ENCODE measurements around the gene WDR37. TPM values are rescaled to one million over a fixed set of nuclear protein-coding genes. Genes with fewer than 3 reads are reported as not detected.
A peak's percentile ranks its signal among the peaks of the same experiment; 100 is the strongest.
"Not testable (repeated sequence)": the region's sequence is repeated elsewhere in the genome, so short reads cannot be mapped to it uniquely, and the experiment has no call there.

WDR37 gene
- total RNA-seq, 2 donors from 2014 or later = 18.1 to 18.7 TPM

- H3K36me3 Mint-ChIP-seq (ENCODE audit: insufficient read depth in 2 of 2) = peaks cover 15 to 41% of the 10 kb centered on the region in 2 donors
- DNase-seq (no peak), ATAC-seq (replicated peaks in 1 of 2) (no peak)
- peaks cover 45% of the 10 kb centered on the region for H3K4me1 Mint-ChIP-seq (ENCODE audit: low read depth)
- no peak overlapping the region for H3K27ac Mint-ChIP-seq
- H3K9me3 Mint-ChIP-seq = no peaks in the 10 kb centered on the region
- no peak overlapping the region for H3K4me3 Mint-ChIP-seq
- H3K27me3 Mint-ChIP-seq (ENCODE audit: low read depth) = no peaks in the 10 kb centered on the region
These were observed 48.8 kb downstream of the WDR37 start for GRCh38 chr10:1104971-1105370.

GRCh38 chr10:1107004-1107403, 50.8 kb downstream of the WDR37 start:
- no peak for ATAC-seq (replicated peaks in 1 of 2)
- DNase-seq = no peak
- no peak overlapping the region for H3K4me3 Mint-ChIP-seq
- H3K9me3 Mint-ChIP-seq = no peaks in the 10 kb centered on the region
- no peak overlapping the region for H3K27ac Mint-ChIP-seq
- H3K27me3 Mint-ChIP-seq (ENCODE audit: low read depth) = no peaks in the 10 kb centered on the region
- H3K4me1 Mint-ChIP-seq (ENCODE audit: low read depth) = peaks cover 53% of the 10 kb centered on the region
- H3K36me3 Mint-ChIP-seq (ENCODE audit: insufficient read depth in 2 of 2) = peaks cover 16 to 45% of the 10 kb centered on the region in 2 donors

- H3K9me3 Mint-ChIP-seq = no peaks in the 10 kb centered on the region
- no peak overlapping the region for H3K4me3 Mint-ChIP-seq
- DNase-seq = no peak
- ATAC-seq (replicated peaks in 1 of 2) = no peak
- H3K27me3 Mint-ChIP-seq (ENCODE audit: low read depth) = no peaks in the 10 kb centered on the region
- peaks cover 20 to 47% of the 10 kb centered on the region in 2 donors for H3K36me3 Mint-ChIP-seq (ENCODE audit: insufficient read depth in 2 of 2)
- peaks cover 47% of the 10 kb centered on the region for H3K4me1 Mint-ChIP-seq (ENCODE audit: low read depth)
- H3K27ac Mint-ChIP-seq = no peak overlapping the region
These were observed 51.5 kb downstream of the WDR37 start for GRCh38 chr10:1107679-1108078.

- peak; percentile 94 to 97 for ATAC-seq (replicated peaks in 1 of 2)
- H3K36me3 Mint-ChIP-seq (ENCODE audit: insufficient read depth in 2 of 2) = peaks cover 23 to 44% of the 10 kb centered on the region in 2 donors
- H3K4me3 Mint-ChIP-seq = peak overlapping the region; percentile 53 to 68
These were observed 53.8 kb downstream of the WDR37 start for GRCh38 chr10:1109795-1110673.

GRCh38 chr10:1110674-1111119, 54.5 kb downstream of the WDR37 start:
- H3K9me3 Mint-ChIP-seq = no peaks in the 10 kb centered on the region
- H3K27ac Mint-ChIP-seq = peak overlapping the region; percentile 72
- peaks cover 44% of the 10 kb centered on the region for H3K4me1 Mint-ChIP-seq (ENCODE audit: low read depth)
- peak overlapping the region; percentile 53 to 68 for H3K4me3 Mint-ChIP-seq
- DNase-seq (no peak), ATAC-seq (replicated peaks in 1 of 2) (no peak)
- no peaks in the 10 kb centered on the region for H3K27me3 Mint-ChIP-seq (ENCODE audit: low read depth)
- peaks cover 23 to 47% of the 10 kb centered on the region in 2 donors for H3K36me3 Mint-ChIP-seq (ENCODE audit: insufficient read depth in 2 of 2)

More at GRCh38 chr10:1109795-1110673, 53.8 kb downstream of the WDR37 start:
- Mint-ChIP-seq H3K9me3 (no peaks in the 10 kb centered on the region), H3K27me3 (ENCODE audit: low read depth) (no peaks in the 10 kb centered on the region), H3K27ac (peak overlapping the region; percentile 5), H3K4me1 (ENCODE audit: low read depth) (peaks cover 44% of the 10 kb centered on the region)
- DNase-seq = peak; percentile 80 to 83

DNA sequence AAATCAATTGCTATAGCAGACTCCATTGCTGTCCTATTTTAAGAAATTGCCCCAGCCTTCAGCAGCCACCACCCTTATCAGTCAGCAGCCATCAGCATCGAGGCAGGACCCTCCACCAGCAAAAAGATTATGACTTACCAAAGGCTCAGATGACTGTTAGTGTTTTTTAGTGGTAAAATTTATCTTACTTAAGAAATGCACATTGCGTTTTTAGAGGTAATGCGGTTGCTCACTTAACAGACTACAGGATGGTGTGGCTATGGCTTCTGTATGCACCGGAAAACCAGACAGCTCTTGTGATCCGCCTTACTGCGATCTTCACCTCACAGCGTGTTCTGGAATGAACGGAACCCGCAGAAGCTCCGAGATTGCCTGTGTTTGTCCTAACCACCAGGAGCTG, 58.1 kb downstream of the WDR37 start:
- Mint-ChIP-seq H3K27ac (no peak overlapping the region), H3K36me3 (ENCODE audit: insufficient read depth in 2 of 2) (peaks cover 21 to 53% of the 10 kb centered on the region in 2 donors), H3K4me1 (ENCODE audit: low read depth) (peaks cover 45% of the 10 kb centered on the region), H3K4me3 (no peak overlapping the region), H3K27me3 (ENCODE audit: low read depth) (no peaks in the 10 kb centered on the region), H3K9me3 (no peaks in the 10 kb centered on the region)
- no peak for ATAC-seq (replicated peaks in 1 of 2)
- no peak for DNase-seq

GRCh38 chr10:1114719-1115606, 58.8 kb downstream of the WDR37 start:
- no peaks in the 10 kb centered on the region for H3K9me3 Mint-ChIP-seq
- DNase-seq (no peak), ATAC-seq (replicated peaks in 1 of 2) (no peak)
- peaks cover 23 to 56% of the 10 kb centered on the region in 2 donors for H3K36me3 Mint-ChIP-seq (ENCODE audit: insufficient read depth in 2 of 2)
- no peak overlapping the region for H3K4me3 Mint-ChIP-seq
- peaks cover 39% of the 10 kb centered on the region for H3K4me1 Mint-ChIP-seq (ENCODE audit: low read depth)
- no peak overlapping the region for H3K27ac Mint-ChIP-seq
- H3K27me3 Mint-ChIP-seq (ENCODE audit: low read depth) = no peaks in the 10 kb centered on the region

- ATAC-seq (replicated peaks in 1 of 2) = no peak
- no peak for DNase-seq
- no peak overlapping the region for H3K4me3 Mint-ChIP-seq
- no peaks in the 10 kb centered on the region for H3K9me3 Mint-ChIP-seq
- H3K36me3 Mint-ChIP-seq (ENCODE audit: insufficient read depth in 2 of 2) = peaks cover 22 to 55% of the 10 kb centered on the region in 2 donors
- H3K27ac Mint-ChIP-seq = no peak overlapping the region
- H3K27me3 Mint-ChIP-seq (ENCODE audit: low read depth) = no peaks in the 10 kb centered on the region
- H3K4me1 Mint-ChIP-seq (ENCODE audit: low read depth) = peaks cover 33% of the 10 kb centered on the region
These were observed 59.4 kb downstream of the WDR37 start for GRCh38 chr10:1115607-1115955.

- Mint-ChIP-seq H3K27ac (no peak overlapping the region), H3K27me3 (ENCODE audit: low read depth) (no peaks in the 10 kb centered on the region), H3K4me3 (no peak overlapping the region), H3K4me1 (ENCODE audit: low read depth) (peaks cover 28% of the 10 kb centered on the region), H3K36me3 (ENCODE audit: insufficient read depth in 2 of 2) (peaks cover 22 to 52% of the 10 kb centered on the region in 2 donors), H3K9me3 (no peaks in the 10 kb centered on the region)
- no peak for ATAC-seq (replicated peaks in 1 of 2)
- DNase-seq = no peak
These were observed 59.9 kb downstream of the WDR37 start for GRCh38 chr10:1116051-1116450.

DNA sequence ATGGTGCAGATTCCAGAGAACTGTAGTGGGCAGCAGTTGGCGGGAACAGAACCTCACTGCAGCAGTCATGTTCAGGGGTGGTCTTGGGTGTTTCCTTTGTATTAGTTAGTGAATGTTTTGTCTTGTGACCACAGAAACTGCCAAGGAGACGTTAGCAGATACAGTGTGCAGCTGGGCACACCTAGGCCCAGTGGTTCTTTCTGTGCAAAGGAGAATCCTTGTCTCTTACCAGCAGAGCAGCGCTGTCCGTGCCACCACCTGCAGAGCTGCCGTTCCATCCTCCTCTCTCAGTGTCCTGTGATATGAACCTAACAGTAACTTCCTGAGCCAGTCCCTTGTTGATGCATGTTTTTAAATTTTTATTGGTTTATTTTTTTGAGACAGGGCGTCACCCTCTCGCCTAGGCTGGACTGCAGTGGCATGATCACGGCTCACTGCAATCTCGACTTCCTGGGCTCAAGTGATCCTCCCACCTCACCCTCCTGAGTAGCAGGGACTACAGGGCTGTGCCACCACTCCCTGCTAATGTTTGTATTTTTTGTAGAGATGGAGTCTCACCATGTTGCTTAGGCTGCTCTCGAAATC, 60.6 kb downstream of the WDR37 start:
- Mint-ChIP-seq H3K36me3 (ENCODE audit: insufficient read depth in 2 of 2) (peaks cover 20 to 48% of the 10 kb centered on the region in 2 donors), H3K9me3 (no peaks in the 10 kb centered on the region), H3K27me3 (ENCODE audit: low read depth) (no peaks in the 10 kb centered on the region), H3K4me1 (ENCODE audit: low read depth) (peaks cover 21% of the 10 kb centered on the region), H3K4me3 (no peak overlapping the region), H3K27ac (no peak overlapping the region)
- ATAC-seq (replicated peaks in 1 of 2) (no peak), DNase-seq (no peak)

DNA sequence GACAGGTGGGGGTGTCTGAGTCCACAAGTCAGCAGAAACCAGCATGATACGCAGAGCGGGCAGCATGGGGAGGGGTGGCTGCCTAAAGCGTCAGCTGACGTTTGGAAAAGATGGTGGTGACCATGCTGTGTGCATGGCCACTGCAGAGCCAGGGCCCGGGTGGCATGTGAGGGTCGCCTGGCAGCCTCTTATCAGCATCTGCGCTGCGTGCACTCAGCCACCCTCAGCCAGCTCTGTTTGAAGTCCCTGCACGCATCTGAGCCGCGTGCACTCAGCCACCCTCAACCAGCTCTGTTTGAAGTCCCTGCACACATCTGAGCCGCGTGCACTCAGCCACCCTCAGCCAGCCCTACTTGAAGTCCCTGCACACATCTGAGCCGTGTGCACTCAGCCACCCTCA, 61.5 kb downstream of the WDR37 start:
- DNase-seq (no peak), ATAC-seq (replicated peaks in 1 of 2) (no peak)
- Mint-ChIP-seq H3K9me3 (no peaks in the 10 kb centered on the region), H3K27me3 (ENCODE audit: low read depth) (no peaks in the 10 kb centered on the region), H3K36me3 (ENCODE audit: insufficient read depth in 2 of 2) (peaks cover 12 to 46% of the 10 kb centered on the region in 2 donors), H3K4me3 (no peak overlapping the region), H3K4me1 (ENCODE audit: low read depth) (peaks cover 20% of the 10 kb centered on the region), H3K27ac (peak overlapping the region; percentile 64)

DNA sequence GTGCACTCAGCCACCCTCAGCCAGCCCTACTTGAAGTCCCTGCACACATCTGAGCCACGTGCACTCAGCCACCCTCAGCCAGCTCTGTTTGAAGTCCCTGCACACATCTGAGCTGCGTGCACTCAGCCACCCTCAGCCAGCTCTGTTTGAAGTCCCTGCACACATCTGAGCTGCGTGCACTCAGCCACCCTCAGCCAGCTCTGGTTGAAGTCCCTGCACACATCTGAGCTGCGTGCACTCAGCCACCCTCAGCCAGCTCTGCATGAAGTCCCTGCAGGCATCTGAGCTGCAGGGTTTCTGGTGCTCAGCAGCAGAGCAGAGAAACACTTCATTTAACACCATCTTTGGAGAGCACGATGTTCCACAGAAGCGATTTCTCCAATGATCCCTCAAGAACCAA, 62.1 kb downstream of the WDR37 start:
- not testable (repeated sequence) for DNase-seq; H3K4me3 Mint-ChIP-seq; H3K9me3 Mint-ChIP-seq; ATAC-seq (replicated peaks in 1 of 2); H3K27ac Mint-ChIP-seq; H3K27me3 Mint-ChIP-seq (ENCODE audit: low read depth)
- peaks cover 23% of the 10 kb centered on the region for H3K4me1 Mint-ChIP-seq (ENCODE audit: low read depth)
- H3K36me3 Mint-ChIP-seq (ENCODE audit: insufficient read depth in 2 of 2) = peaks cover 11 to 46% of the 10 kb centered on the region in 2 donors

GRCh38 chr10:1119027-1119426, 62.8 kb downstream of the WDR37 start:
- Mint-ChIP-seq H3K4me3 (no peak overlapping the region), H3K4me1 (ENCODE audit: low read depth) (peaks cover 23% of the 10 kb centered on the region), H3K27ac (no peak overlapping the region), H3K27me3 (ENCODE audit: low read depth) (no peaks in the 10 kb centered on the region), H3K36me3 (ENCODE audit: insufficient read depth in 2 of 2) (peaks cover 15 to 47% of the 10 kb centered on the region in 2 donors), H3K9me3 (no peaks in the 10 kb centered on the region)
- DNase-seq (no peak), ATAC-seq (replicated peaks in 1 of 2) (no peak)
